Kidney (tissue), 14 donors: ENCODE results near the gene RHOA. TPM values are rescaled to one million over a fixed set of nuclear protein-coding genes. Genes with fewer than 3 reads are reported as not detected.

ENCODE experiments used
- DNase-seq, 5 donors: peaks; one replicate each; pipeline ENCODE4 v3.0.0-alpha.2; 2013 to 2020
- FAIRE-seq: peaks from 2 replicates; lab custom pipeline; 2012; peaks lifted over from hg19 to GRCh38; lab: Jason Lieb, UNC
- H3K27ac ChIP-seq, 2 donors: one replicate each; pipeline ENCODE4 v1.7.0; 2013; ENCODE audit warnings: low read depth in 2 of 2, low read length in 2 of 2, inconsistent platforms in 1 of 2
- H3K27me3 ChIP-seq: one replicate; pipeline ENCODE4 v1.7.1; 2013; ENCODE audit warnings: low read length, inconsistent platforms; ENCODE audit not compliant: control insufficient read depth, insufficient read depth
- H3K36me3 ChIP-seq, 3 donors: one replicate each; pipeline versions ENCODE4 v1.7.0 to v1.7.1; 2013; ENCODE audit warnings: low read length in 3 of 3, control low read depth in 1 of 3, inconsistent platforms in 1 of 3; ENCODE audit not compliant: insufficient read depth in 3 of 3, control insufficient read depth in 2 of 3
- H3K4me1 ChIP-seq, 3 donors: one replicate each; pipeline versions ENCODE4 v1.7.0 to v1.7.1; 2013; ENCODE audit warnings: low read length in 3 of 3, inconsistent platforms in 1 of 3, low read depth in 1 of 3; ENCODE audit not compliant: control insufficient read depth in 2 of 3, insufficient read depth in 2 of 3
- H3K4me3 ChIP-seq, 3 donors: one replicate each; pipeline versions ENCODE4 v1.7.0 to v1.8.1; 2013; ENCODE audit warnings: low read length in 3 of 3, control low read depth in 1 of 3, inconsistent platforms in 1 of 3
- H3K9ac ChIP-seq, 3 donors: one replicate each; pipeline versions ENCODE4 v1.7.0 to v1.7.1; 2013; ENCODE audit warnings: low read length in 3 of 3, control low read depth in 1 of 3, inconsistent platforms in 1 of 3
- H3K9me3 ChIP-seq, 3 donors: one replicate each; pipeline versions ENCODE4 v1.7.0 to v1.7.1; 2013; ENCODE audit warnings: low read length in 3 of 3, control low read depth in 1 of 3, inconsistent platforms in 1 of 3; ENCODE audit not compliant: control insufficient read depth in 2 of 3, insufficient read depth in 1 of 3
- intact Hi-C: fragments of 100-400 bp; cut with DNase I; formaldehyde crosslinking; loops from one replicate; pipeline ENCODE4 v1.11.1; 2022
- polyA plus RNA-seq: library from polyadenylated mRNA; stranded (reverse); fragments of 350-450 nt; fragmentation: Illumina TruSeq; extraction: RNeasy Lipid Tissue Mini Kit (QIAGEN cat#74804); gene quantifications from one replicate; pipeline ENCODE4 v1.2.3, GENCODE V29; 2014; ENCODE audit warnings: low read depth, low replicate concordance; ENCODE audit not compliant: insufficient read depth
- total RNA-seq: library from RNA; stranded (reverse); fragmentation: NEBNext Ultra II Directional; extraction: Animal tissue kit (Norgen Biotek cat#: 25700); gene quantifications from one replicate; pipeline ENCODE4 v1.2.1, GENCODE V29; 2021
- TF ChIP-seq, protein P1 (sequence below): IDR thresholded peaks from 3 replicates; pipeline ENCODE4 v1.5.1; 2012; ENCODE audit warnings: mild to moderate bottlenecking, moderate library complexity, borderline replicate concordance; ENCODE audit not compliant: insufficient read depth; ENCODE audit errors: extremely low read depth
- donor health status: control.
- donor health status: control.
- donor health status: control.
- donor health status: control.
- donor health status: control.
- donor health status: DM: yes; HTN: yes; CAD: no.
- donor health status: Normal renal cell carcinoma (clear cell type).

The RHOA gene
- total and polyA plus RNA-seq, 2 donors from 2014 or later: 345 to 709 TPM

DNA sequence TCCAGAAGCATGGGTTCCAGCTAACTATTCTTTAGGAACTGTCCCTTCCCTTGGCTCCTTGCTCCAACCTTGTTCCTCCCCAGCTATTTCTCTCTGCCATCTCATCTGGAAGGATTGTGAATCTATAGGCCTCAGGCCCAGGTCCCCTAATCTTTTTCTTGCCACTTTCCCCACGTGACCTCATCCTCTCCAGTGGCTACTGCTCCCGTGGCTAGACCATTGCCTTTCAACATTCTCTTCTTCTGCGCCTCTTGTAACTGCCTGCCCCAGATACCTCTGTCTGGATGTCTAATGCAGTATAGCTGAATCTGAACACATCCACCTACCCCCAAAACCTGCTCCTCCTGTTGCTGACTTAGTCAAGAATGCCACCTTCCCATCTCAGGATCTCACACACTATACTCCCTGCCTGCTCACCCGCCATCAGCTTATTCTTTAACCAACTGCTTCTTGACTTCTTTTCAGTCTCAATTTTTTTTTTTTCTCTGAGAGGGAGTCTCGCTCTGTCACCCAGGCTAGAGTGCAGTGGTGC, 58.8 kb downstream of the RHOA start:
- intact Hi-C loops: no loop called here
- Histone ChIP-seq H3K27ac (peak overlapping the region in 1 of 2 donors; percentile 28), H3K27me3 (no peaks in the 10 kb centered on the region), H3K4me3 (no peak overlapping the region), H3K9ac (no peak overlapping the region), H3K36me3 (peaks cover 0 to 5% (median 0%) of the 10 kb centered on the region in 3 donors), H3K9me3 (no peaks in the 10 kb centered on the region), H3K4me1 (peaks cover 3 to 17% (median 14%) of the 10 kb centered on the region in 3 donors)
- TF ChIP-seq, protein P1, sequence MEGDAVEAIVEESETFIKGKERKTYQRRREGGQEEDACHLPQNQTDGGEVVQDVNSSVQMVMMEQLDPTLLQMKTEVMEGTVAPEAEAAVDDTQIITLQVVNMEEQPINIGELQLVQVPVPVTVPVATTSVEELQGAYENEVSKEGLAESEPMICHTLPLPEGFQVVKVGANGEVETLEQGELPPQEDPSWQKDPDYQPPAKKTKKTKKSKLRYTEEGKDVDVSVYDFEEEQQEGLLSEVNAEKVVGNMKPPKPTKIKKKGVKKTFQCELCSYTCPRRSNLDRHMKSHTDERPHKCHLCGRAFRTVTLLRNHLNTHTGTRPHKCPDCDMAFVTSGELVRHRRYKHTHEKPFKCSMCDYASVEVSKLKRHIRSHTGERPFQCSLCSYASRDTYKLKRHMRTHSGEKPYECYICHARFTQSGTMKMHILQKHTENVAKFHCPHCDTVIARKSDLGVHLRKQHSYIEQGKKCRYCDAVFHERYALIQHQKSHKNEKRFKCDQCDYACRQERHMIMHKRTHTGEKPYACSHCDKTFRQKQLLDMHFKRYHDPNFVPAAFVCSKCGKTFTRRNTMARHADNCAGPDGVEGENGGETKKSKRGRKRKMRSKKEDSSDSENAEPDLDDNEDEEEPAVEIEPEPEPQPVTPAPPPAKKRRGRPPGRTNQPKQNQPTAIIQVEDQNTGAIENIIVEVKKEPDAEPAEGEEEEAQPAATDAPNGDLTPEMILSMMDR: no peak
- FAIRE-seq (no peak), DNase-seq (no peak)

DNA sequence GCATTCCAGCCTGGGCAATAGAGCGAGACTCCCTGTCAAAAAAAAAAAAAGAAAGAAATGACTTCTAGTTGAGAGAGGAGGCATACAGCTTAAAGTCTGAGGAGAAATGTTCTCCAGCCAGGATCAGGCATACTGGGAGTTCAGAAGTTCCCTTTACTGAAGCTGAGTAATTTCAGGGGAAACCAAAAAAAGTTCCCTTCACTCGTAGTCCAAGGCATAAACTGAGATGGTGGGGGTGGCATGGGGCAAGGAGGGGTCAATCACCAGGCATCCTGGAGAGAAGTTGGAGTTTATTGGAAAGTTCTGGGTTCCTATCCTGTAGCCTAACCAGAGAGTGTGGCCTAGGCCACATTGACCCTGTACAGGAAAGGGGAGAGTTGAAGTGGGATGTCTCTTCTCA, 59.5 kb downstream of the RHOA start:
- TF ChIP-seq, protein P1: no peak
- H3K4me3 ChIP-seq: no peak overlapping the region
- H3K4me1 ChIP-seq: peaks cover 3 to 17% (median 14%) of the 10 kb centered on the region in 3 donors
- no peaks in the 10 kb centered on the region for H3K9me3 ChIP-seq
- DNase-seq (peak in 1 of 5 donors; percentile 9), FAIRE-seq (no peak)
- H3K36me3 ChIP-seq: peaks cover 0 to 5% (median 0%) of the 10 kb centered on the region in 3 donors
- H3K9ac ChIP-seq: peak overlapping the region in 1 of 3 donors; percentile 17
- no peaks in the 10 kb centered on the region for H3K27me3 ChIP-seq
- peak overlapping the region; percentile 2 to 40 for H3K27ac ChIP-seq
- intact Hi-C loops: no loop called here

DNA sequence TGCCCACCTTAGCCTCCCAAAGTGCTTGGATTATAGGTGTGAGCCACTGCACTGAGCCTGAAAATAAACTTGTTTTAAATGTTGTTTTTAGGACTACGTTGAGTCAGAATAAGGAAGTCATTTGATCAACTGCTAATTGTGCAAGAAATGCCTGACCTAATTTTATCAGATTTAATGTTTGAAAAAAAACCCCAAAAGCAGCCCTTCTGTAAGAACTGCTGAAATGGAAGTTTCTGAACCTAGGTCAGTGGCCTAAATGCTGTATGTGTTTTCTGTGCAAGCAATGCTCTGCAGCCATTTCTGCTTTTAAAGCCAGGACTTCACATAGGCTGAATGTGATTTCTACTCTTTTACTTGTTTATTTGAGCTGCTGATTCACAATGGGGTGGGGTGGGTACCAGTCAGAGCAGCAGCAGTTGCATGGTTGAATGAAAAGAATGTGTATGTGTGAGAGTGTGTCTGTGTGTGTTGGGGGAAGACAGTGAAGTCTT, 60.2 kb downstream of the RHOA start:
- TF ChIP-seq, protein P1: no peak
- H3K27ac ChIP-seq: peak overlapping the region in 1 of 2 donors; percentile 43
- DNase-seq (peak in 3 of 5 donors; percentile 26 to 52 (median 45)), FAIRE-seq (no peak)
- peaks cover 0 to 5% (median 0%) of the 10 kb centered on the region in 3 donors for H3K36me3 ChIP-seq
- no peak overlapping the region for H3K4me3 ChIP-seq
- H3K9me3 ChIP-seq: no peaks in the 10 kb centered on the region
- intact Hi-C loops: no loop called here
- H3K9ac ChIP-seq: peak overlapping the region in 1 of 3 donors; percentile 19
- no peaks in the 10 kb centered on the region for H3K27me3 ChIP-seq
- peaks cover 3 to 16% (median 14%) of the 10 kb centered on the region in 3 donors for H3K4me1 ChIP-seq
